K562 (cell line): ENCODE measurements around the gene SLX4IP. TPM values are rescaled to one million over a fixed set of nuclear protein-coding genes. Genes with fewer than 3 reads are reported as not detected.

Experiments used
- ATAC-seq: fragments of 200-7000 bp; cut with Tn5 transposase; 3 replicates; pipeline ENCODE4 v1.9.1; 2020; ENCODE audit warnings: moderate library complexity
- BruUV-seq: library from RNA; stranded (reverse); fragments of 400-500 nt; replicated peaks from 2 replicates; lab custom pipeline; 2021; lab: Mats Ljungman, UMichigan
- CTCF ChIA-PET: fragments of 300-600 bp; formaldehyde crosslinking; extraction: SDS; loops from one replicate; lab custom pipeline; 2021; ENCODE audit warnings: low intra/inter-chr PET ratio; lab: Yijun Ruan, JAX
- POLR2A ChIA-PET: fragments of 300-600, 350-650 bp; sonication (Branson Sonifier 250); formaldehyde crosslinking; extraction: SDS; loops from one replicate; lab custom pipeline; 2021; ENCODE audit warnings: antibody characterized with exemption, inconsistent platforms; lab: Yijun Ruan, JAX
- DNase-seq, 4 experiments: peaks; one replicate each; pipeline versions ENCODE4 v3.0.0 to v3.0.0-alpha.2; 2011 to 2018; ENCODE audit warnings: low spot score in 3 of 4, mixed read lengths in 3 of 4; ENCODE audit errors: extremely low read depth in 1 of 4
- FAIRE-seq: peaks from 2 replicates; lab custom pipeline; 2011; peaks lifted over from hg19 to GRCh38; lab: Jason Lieb, UNC
- H2AFZ ChIP-seq: 2 replicates; pipeline ENCODE4 v1.6.0; 2011; ENCODE audit warnings: low read depth, low read length, control low read depth, inconsistent platforms
- H3K27ac ChIP-seq: fragments of 200-600 bp; 3 replicates; pipeline ENCODE4 v1.8.0; 2011; ENCODE audit warnings: low read depth, mild to moderate bottlenecking, control low read depth, inconsistent platforms, low read length, moderate library complexity, mixed read lengths; ENCODE audit errors: extremely low read depth
- H3K27me3 ChIP-seq, 2 experiments: fragments of 300-600 bp in 1 of 2; 2 replicates in 1 of 2; 3 replicates in 1 of 2; pipeline versions ENCODE4 v1.6.0 to v1.8.0; 2011; ENCODE audit warnings: inconsistent platforms in 2 of 2, low read length in 2 of 2, mild to moderate bottlenecking in 1 of 2, mixed read lengths in 1 of 2, moderate library complexity in 1 of 2; ENCODE audit not compliant: control insufficient read depth in 2 of 2, insufficient read depth in 2 of 2
- H3K36me3 ChIP-seq: fragments of 300-600 bp; 3 replicates; pipeline ENCODE4 v1.8.0; 2011; ENCODE audit warnings: mild to moderate bottlenecking, low read length, inconsistent platforms; ENCODE audit not compliant: control insufficient read depth, insufficient read depth
- H3K4me1 ChIP-seq, 2 experiments: fragments of 200-600 bp in 1 of 2; replicated peaks in 1 of 2; 2 replicates in 1 of 2; 3 replicates in 1 of 2; pipeline versions ENCODE4 v1.5.1 to v1.8.0; 2011; ENCODE audit warnings: inconsistent platforms in 2 of 2, low read length in 2 of 2, mild to moderate bottlenecking in 1 of 2, mixed read lengths in 1 of 2, moderate library complexity in 1 of 2; ENCODE audit not compliant: control insufficient read depth in 2 of 2, insufficient read depth in 2 of 2
- H3K4me2 ChIP-seq: 2 replicates; pipeline ENCODE4 v1.6.1; 2011; ENCODE audit warnings: low read length, control low read depth, inconsistent platforms, mixed read lengths; ENCODE audit not compliant: insufficient read depth
- H3K4me3 ChIP-seq: fragments of 200-600 bp; sonication (generic), shearing (Covaris generic); 2 replicates; pipeline ENCODE4 v1.5.1; 2016; ENCODE audit warnings: control low read depth, inconsistent platforms
- H3K79me2 ChIP-seq: fragments of 200-600 bp; 3 replicates; pipeline ENCODE4 v1.8.0; 2011; ENCODE audit warnings: low read length, inconsistent platforms; ENCODE audit not compliant: control insufficient read depth, insufficient read depth
- H3K9ac ChIP-seq, 2 experiments: 2 replicates each; pipeline versions ENCODE4 v1.6.0 to v1.6.1; 2011; ENCODE audit warnings: low read depth in 2 of 2, low read length in 2 of 2, control low read depth in 1 of 2, inconsistent platforms in 1 of 2, mild to moderate bottlenecking in 1 of 2, mixed read lengths in 1 of 2; ENCODE audit not compliant: insufficient read depth in 1 of 2
- H3K9me1 ChIP-seq: one replicate; pipeline ENCODE4 v1.6.0; 2011; ENCODE audit warnings: inconsistent platforms, mild to moderate bottlenecking, low read length, moderate library complexity; ENCODE audit not compliant: control insufficient read depth, insufficient read depth
- H3K9me3 ChIP-seq: replicated peaks from 2 replicates; pipeline ENCODE4 v1.5.1; 2011; ENCODE audit warnings: low read depth, low read length, inconsistent platforms; ENCODE audit not compliant: control insufficient read depth, insufficient read depth
- H4K20me1 ChIP-seq: replicated peaks from 2 replicates; pipeline ENCODE4 v1.6.1; 2011; ENCODE audit warnings: low read length, inconsistent platforms, mixed read lengths; ENCODE audit not compliant: control insufficient read depth, insufficient read depth
- AFF4 ChIP-seq: sonication (generic); formaldehyde crosslinking; IDR thresholded peaks from 2 replicates; pipeline ENCODE4 v1.8.0; 2023; ENCODE audit warnings: mild to moderate bottlenecking, missing genetic modification reagents
- ATF6 ChIP-seq: sonication (generic); formaldehyde crosslinking; IDR thresholded peaks from 2 replicates; pipeline ENCODE4 v1.4.0; 2020; ENCODE audit warnings: mild to moderate bottlenecking, missing genetic modification reagents
- CSDE1 ChIP-seq, 2 experiments: fragments of 450-650 bp; IDR thresholded peaks; 2 replicates each; pipeline ENCODE4 v1.6.1; 2016; ENCODE audit warnings: mild to moderate bottlenecking in 1 of 2
- FOXJ2 ChIP-seq: fragments of 200-800 bp; sonication (Bioruptor generic); IDR thresholded peaks from 2 replicates; pipeline ENCODE4 v1.6.1; 2016; ENCODE audit warnings: missing genetic modification characterization, missing compliant biosample characterization
- HBP1 ChIP-seq: fragments of 450-650 bp; formaldehyde crosslinking; IDR thresholded peaks from 2 replicates; pipeline ENCODE4 v1.4.0; 2022; ENCODE audit warnings: missing genetic modification characterization
- KDM2B ChIP-seq: fragments of 250-450 bp; sonication (Bioruptor Pico); IDR thresholded peaks from 2 replicates; pipeline ENCODE4 v1.8.0; 2021; ENCODE audit warnings: mild to moderate bottlenecking, moderate library complexity
- PHTF2 ChIP-seq: fragments of 250-450 bp; sonication (Bioruptor Pico); IDR thresholded peaks from 2 replicates; pipeline ENCODE4 v1.5.0; 2021; ENCODE audit warnings: mild to moderate bottlenecking
- RERE ChIP-seq: sonication (generic); formaldehyde crosslinking; IDR thresholded peaks from 2 replicates; pipeline ENCODE4 v1.8.0; 2023; ENCODE audit warnings: missing genetic modification reagents, mild to moderate bottlenecking, borderline replicate concordance
- SRSF7 ChIP-seq: fragments of 200-400 bp; formaldehyde crosslinking; optimal IDR thresholded peaks from 2 replicates; pipeline ENCODE3; 2017; ENCODE audit warnings: mild to moderate bottlenecking, low read depth, low read length
- WGBS: fragments of 100-300 bp; shearing (Covaris generic); methylation state at CpG from one replicate; pipeline ENCODE4 v1.1.6; 2016; ENCODE audit warnings: low coverage, mixed read lengths; ENCODE audit not compliant: insufficient coverage; ENCODE audit errors: missing lambda C conversion rate; 5-methylcytosine and 5-hydroxymethylcytosine counted together
- in situ Hi-C: fragments of 300-500 bp; cut with MboI; formaldehyde crosslinking; loops from 4 replicates; pipeline ENCODE4 v1.15.0; 2018; ENCODE audit warnings: inconsistent platforms, mixed read lengths
- intact Hi-C: fragments of 100-400 bp; cut with micrococcal nuclease; formaldehyde crosslinking; loops from 2 replicates; pipeline ENCODE4 v1.14.2; 2022
- polyA plus RNA-seq, 8 experiments: library from polyadenylated mRNA; depleted of rRNA in 4 of 8; stranded (reverse) in 5 of 8; unstranded in 3 of 8; fragments of >200 nt; fragmentation: Nextera tagmentation in 2 of 8; fragmentation: Illumina TruSeq in 1 of 8; extraction: Ambion mirVana in 2 of 8; extraction: Trizol in 1 of 8; gene quantifications; 2 replicates each; pipeline versions ENCODE4 v1.2.1 to v1.2.3, GENCODE V29; 2011 to 2014; ENCODE audit warnings: inconsistent platforms in 1 of 8, missing spikeins in 1 of 8
- total RNA-seq, 7 experiments: library from RNA; depleted of rRNA in 6 of 7; stranded (reverse); fragments of >200 nt in 6 of 7; fragmentation: Illumina TruSeq in 2 of 7; extraction: Trizol in 2 of 7; gene quantifications; 2 replicates each; pipeline versions ENCODE4 v1.2.1 to v1.2.3, GENCODE V29; 2011 to 2021; ENCODE audit warnings: low replicate concordance in 1 of 7

SLX4IP gene
- total and polyA plus RNA-seq, 9 of the 15 experiments (the other 6 are each of a cell fraction or from before 2014, with no cell fraction given) = 1.5 to 5.9 (median 3.5) TPM

- peaks cover 87% of the 10 kb centered on the region for H3K79me2 ChIP-seq
- ChIA-PET POLR2A (no interaction called here), CTCF (no interaction called here)
- H3K4me2 ChIP-seq = 0 out of 2 replicates have a peak overlapping the region, but pooled peaks have one; percentile 12
- no peak overlapping the region for H2AFZ ChIP-seq
- H3K9ac ChIP-seq = no peak overlapping the region
- H4K20me1 ChIP-seq = no peaks in the 10 kb centered on the region
- 61% methylated on average over 5 of the region's 5 CpGs for WGBS
- peaks cover 8 to 14% of the 10 kb centered on the region in 2 experiments; a peak in 4 of 5 replicates for H3K4me1 ChIP-seq
- no TSS peak for BruUV-seq
- intact Hi-C loops (loop anchor here (5.0 kb wide), 1 partner anchor 62 kb away; no protein-coding TSS in a partner anchor), in situ Hi-C loops (no loop called here)
- no peak overlapping the region for H3K4me3 ChIP-seq
- H3K9me1 ChIP-seq = no peaks in the 10 kb centered on the region
- peaks cover 15% of the 10 kb centered on the region; the same call in 2 of the 3 replicates for H3K36me3 ChIP-seq
- no peak for FAIRE-seq
- ATAC-seq = no peak
- DNase-seq = no peak
- H3K27me3 ChIP-seq = no peaks in the 10 kb centered on the region
- no peaks in the 10 kb centered on the region for H3K9me3 ChIP-seq
- H3K27ac ChIP-seq = no peak overlapping the region
- TF ChIP-seq FOXJ2 (tag) (no peak), HBP1 (no peak), CSDE1 (IDR thresholded peaks at IDR 0.05) (no peak), KDM2B (CRISPR knock-in tag) (no peak), SRSF7 (no peak), RERE (CRISPR knock-in tag) (no peak), AFF4 (CRISPR knock-in tag) (no peak), ATF6 (no peak), PHTF2 (no peak)
Measured at GRCh38 chr20:10430704-10431103, 4.4 kb upstream of the SLX4IP start.
